ENCODE measurements around the gene DCAF6.

GRCh38 chr1:167964646-167965045 lies 28.2 kb downstream of the DCAF6 start:
- TF ChIP-seq, protein P1, sequence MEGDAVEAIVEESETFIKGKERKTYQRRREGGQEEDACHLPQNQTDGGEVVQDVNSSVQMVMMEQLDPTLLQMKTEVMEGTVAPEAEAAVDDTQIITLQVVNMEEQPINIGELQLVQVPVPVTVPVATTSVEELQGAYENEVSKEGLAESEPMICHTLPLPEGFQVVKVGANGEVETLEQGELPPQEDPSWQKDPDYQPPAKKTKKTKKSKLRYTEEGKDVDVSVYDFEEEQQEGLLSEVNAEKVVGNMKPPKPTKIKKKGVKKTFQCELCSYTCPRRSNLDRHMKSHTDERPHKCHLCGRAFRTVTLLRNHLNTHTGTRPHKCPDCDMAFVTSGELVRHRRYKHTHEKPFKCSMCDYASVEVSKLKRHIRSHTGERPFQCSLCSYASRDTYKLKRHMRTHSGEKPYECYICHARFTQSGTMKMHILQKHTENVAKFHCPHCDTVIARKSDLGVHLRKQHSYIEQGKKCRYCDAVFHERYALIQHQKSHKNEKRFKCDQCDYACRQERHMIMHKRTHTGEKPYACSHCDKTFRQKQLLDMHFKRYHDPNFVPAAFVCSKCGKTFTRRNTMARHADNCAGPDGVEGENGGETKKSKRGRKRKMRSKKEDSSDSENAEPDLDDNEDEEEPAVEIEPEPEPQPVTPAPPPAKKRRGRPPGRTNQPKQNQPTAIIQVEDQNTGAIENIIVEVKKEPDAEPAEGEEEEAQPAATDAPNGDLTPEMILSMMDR (IDR thresholded peaks at IDR 0.05) = no peak
- TF ChIP-seq POLR2A (IDR thresholded peaks at IDR 0.05) = no peak

All from lower leg skin (tissue), 3 donors.